Loucy (cell line): ENCODE measurements around the gene POMT1.

Experiments used
- EZH2phosphoT487 ChIP-seq: fragments of 200-600 bp; IDR thresholded peaks from 2 replicates; pipeline ENCODE4 v1.6.1; 2018; ENCODE audit warnings: antibody characterized with exemption, mild to moderate bottlenecking, moderate library complexity, borderline replicate concordance
- TF ChIP-seq, protein P1 (sequence below): fragments of 200-600 bp; sonication (generic); conservative IDR thresholded peaks from 2 replicates; pipeline ENCODE4 v1.5.1; 2014; ENCODE audit warnings: mild to moderate bottlenecking, antibody characterized with exemption, low read length

DNA sequence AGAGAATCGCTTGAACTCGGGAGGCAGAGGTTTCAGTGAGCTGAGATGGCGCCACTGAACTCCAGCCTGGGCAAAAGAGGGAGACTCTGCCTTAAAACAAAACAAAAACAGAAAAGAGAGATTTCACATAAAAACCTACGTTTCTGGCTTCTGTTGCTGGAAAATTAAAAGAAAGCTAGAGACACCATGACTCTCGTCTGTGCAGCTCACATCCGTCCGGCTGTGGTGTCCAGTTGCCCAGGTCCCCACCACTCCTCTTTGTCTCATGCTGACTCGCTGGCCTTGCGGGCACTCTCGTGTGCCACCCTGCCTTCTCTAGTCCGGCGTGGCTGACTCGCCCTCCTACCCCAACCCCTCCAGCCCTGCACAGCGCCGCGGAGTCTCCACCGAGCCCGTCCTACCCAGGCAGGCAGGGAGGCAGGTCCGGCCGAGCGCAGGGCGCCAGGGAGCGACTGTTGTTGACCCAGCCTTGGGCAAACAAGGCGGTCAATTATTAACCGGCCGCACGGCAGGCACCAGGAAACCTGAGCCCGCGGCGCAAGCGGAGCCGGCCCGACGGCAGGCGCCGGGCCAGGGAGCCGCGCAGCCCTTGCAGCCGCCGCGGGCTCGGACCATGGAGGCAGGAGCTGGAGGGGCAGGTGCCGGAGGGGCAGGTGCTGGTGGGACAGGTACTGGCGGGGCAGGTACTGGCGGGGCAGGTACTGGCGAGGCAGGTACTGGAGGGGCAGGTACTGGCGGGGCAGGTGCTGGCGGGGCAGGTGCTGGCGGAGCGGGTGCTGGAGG lies 42.5 kb downstream of the POMT1 start, which contains the start of gene PRRT1B:
- TF ChIP-seq, protein P1, sequence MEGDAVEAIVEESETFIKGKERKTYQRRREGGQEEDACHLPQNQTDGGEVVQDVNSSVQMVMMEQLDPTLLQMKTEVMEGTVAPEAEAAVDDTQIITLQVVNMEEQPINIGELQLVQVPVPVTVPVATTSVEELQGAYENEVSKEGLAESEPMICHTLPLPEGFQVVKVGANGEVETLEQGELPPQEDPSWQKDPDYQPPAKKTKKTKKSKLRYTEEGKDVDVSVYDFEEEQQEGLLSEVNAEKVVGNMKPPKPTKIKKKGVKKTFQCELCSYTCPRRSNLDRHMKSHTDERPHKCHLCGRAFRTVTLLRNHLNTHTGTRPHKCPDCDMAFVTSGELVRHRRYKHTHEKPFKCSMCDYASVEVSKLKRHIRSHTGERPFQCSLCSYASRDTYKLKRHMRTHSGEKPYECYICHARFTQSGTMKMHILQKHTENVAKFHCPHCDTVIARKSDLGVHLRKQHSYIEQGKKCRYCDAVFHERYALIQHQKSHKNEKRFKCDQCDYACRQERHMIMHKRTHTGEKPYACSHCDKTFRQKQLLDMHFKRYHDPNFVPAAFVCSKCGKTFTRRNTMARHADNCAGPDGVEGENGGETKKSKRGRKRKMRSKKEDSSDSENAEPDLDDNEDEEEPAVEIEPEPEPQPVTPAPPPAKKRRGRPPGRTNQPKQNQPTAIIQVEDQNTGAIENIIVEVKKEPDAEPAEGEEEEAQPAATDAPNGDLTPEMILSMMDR: no peak
- TF ChIP-seq EZH2phosphoT487: no peak
